DMS153 treated with DMSO at 0.1 percent for 48 hours (cell line): ENCODE results near the gene PPP4R1.

Source experiments
- DNase-seq: peaks from one replicate; lab custom pipeline; 2025; ENCODE audit not compliant: unreplicated experiment; lab: John Stamatoyannopoulos, UW

The PPP4R1 gene

GRCh38 chr18:9508446-9509025, 105.8 kb downstream of the PPP4R1 start:
- no peak for DNase-seq

GRCh38 chr18:9507565-9508088, 106.7 kb downstream of the PPP4R1 start:
- DNase-seq, result no peak

- no peak for DNase-seq
Observed at GRCh38 chr18:9506046-9506792, 108.1 kb downstream of the PPP4R1 start.
